ENCODE data around the gene PKDCC. TPM values are rescaled to one million over a fixed set of nuclear protein-coding genes. Genes with fewer than 3 reads are reported as not detected.
"Not testable (repeated sequence)": the region's sequence is repeated elsewhere in the genome, so short reads cannot be mapped to it uniquely, and the experiment has no call there.

PKDCC gene
- total and polyA plus RNA-seq, 2 donors, result 25.1 to 77.8 TPM

- Histone ChIP-seq H3K27me3 (ENCODE audit: control insufficient read depth in 2 of 2, insufficient read depth in 1 of 2, low read length in 1 of 2) (peaks cover 0 to 25% of the 10 kb centered on the region in 2 donors), H3K4me3 (ENCODE audit: low read length in 2 of 2) (no peak overlapping the region), H3K27ac (ENCODE audit: low read depth in 1 of 2, low read length in 1 of 2) (no peak overlapping the region), H3K36me3 (ENCODE audit: control insufficient read depth in 2 of 2, insufficient read depth in 2 of 2, low read length in 1 of 2) (peaks cover 0 to 2% of the 10 kb centered on the region in 2 donors), H3K4me1 (ENCODE audit: control insufficient read depth in 2 of 2, insufficient read depth in 2 of 2, low read length in 2 of 2) (peaks cover 0 to 2% of the 10 kb centered on the region in 2 donors), H3K9me3 (ENCODE audit: control insufficient read depth in 2 of 2, insufficient read depth in 1 of 2, low read length in 1 of 2) (no peaks in the 10 kb centered on the region)
- no peak for DNase-seq (ENCODE audit: low read depth in 6 of 9, low spot score in 9 of 9)
- WGBS, result 95% methylated on average over 13 of the region's 13 CpGs
These were observed 11.6 kb downstream of the PKDCC start for GRCh38 chr2:42059261-42059898.

GRCh38 chr2:42060028-42060427 lies 12.2 kb downstream of the PKDCC start:
- peaks cover 0 to 2% of the 10 kb centered on the region in 2 donors for H3K36me3 ChIP-seq (ENCODE audit: control insufficient read depth in 2 of 2, insufficient read depth in 2 of 2, low read length in 1 of 2)
- WGBS, result 77% methylated on average over 8 of the region's 8 CpGs
- H3K27ac ChIP-seq (ENCODE audit: low read depth in 1 of 2, low read length in 1 of 2), result no peak overlapping the region
- no peaks in the 10 kb centered on the region for H3K9me3 ChIP-seq (ENCODE audit: control insufficient read depth in 2 of 2, insufficient read depth in 1 of 2, low read length in 1 of 2)
- peaks cover 0 to 24% of the 10 kb centered on the region in 2 donors for H3K27me3 ChIP-seq (ENCODE audit: control insufficient read depth in 2 of 2, insufficient read depth in 1 of 2, low read length in 1 of 2)
- no peak overlapping the region for H3K4me3 ChIP-seq (ENCODE audit: low read length in 2 of 2)
- DNase-seq (ENCODE audit: low read depth in 6 of 9, low spot score in 9 of 9), result no peak
- H3K4me1 ChIP-seq (ENCODE audit: control insufficient read depth in 2 of 2, insufficient read depth in 2 of 2, low read length in 2 of 2), result peaks cover 0 to 2% of the 10 kb centered on the region in 2 donors

- H3K4me3 ChIP-seq (ENCODE audit: low read length in 2 of 2), result no peak overlapping the region
- peaks cover 0 to 20% of the 10 kb centered on the region in 2 donors for H3K27me3 ChIP-seq (ENCODE audit: control insufficient read depth in 2 of 2, insufficient read depth in 1 of 2, low read length in 1 of 2)
- H3K4me1 ChIP-seq (ENCODE audit: control insufficient read depth in 2 of 2, insufficient read depth in 2 of 2, low read length in 2 of 2), result peaks cover 0 to 2% of the 10 kb centered on the region in 2 donors
- no peak overlapping the region for H3K27ac ChIP-seq (ENCODE audit: low read depth in 1 of 2, low read length in 1 of 2)
- WGBS, result 80% methylated on average over 14 of the region's 14 CpGs
- no peaks in the 10 kb centered on the region for H3K9me3 ChIP-seq (ENCODE audit: control insufficient read depth in 2 of 2, insufficient read depth in 1 of 2, low read length in 1 of 2)
- DNase-seq (ENCODE audit: low read depth in 6 of 9, low spot score in 9 of 9), result no peak
- H3K36me3 ChIP-seq (ENCODE audit: control insufficient read depth in 2 of 2, insufficient read depth in 2 of 2, low read length in 1 of 2), result peaks cover 0 to 2% of the 10 kb centered on the region in 2 donors
These were observed 13.1 kb downstream of the PKDCC start for GRCh38 chr2:42060718-42061619.

- Histone ChIP-seq H3K4me3 (ENCODE audit: low read length in 2 of 2) (no peak overlapping the region), H3K27me3 (ENCODE audit: control insufficient read depth in 2 of 2, insufficient read depth in 1 of 2, low read length in 1 of 2) (peaks cover 0 to 17% of the 10 kb centered on the region in 2 donors), H3K27ac (ENCODE audit: low read depth in 1 of 2, low read length in 1 of 2) (no peak overlapping the region), H3K9me3 (ENCODE audit: control insufficient read depth in 2 of 2, insufficient read depth in 1 of 2, low read length in 1 of 2) (no peaks in the 10 kb centered on the region), H3K36me3 (ENCODE audit: control insufficient read depth in 2 of 2, insufficient read depth in 2 of 2, low read length in 1 of 2) (peaks cover 0 to 2% of the 10 kb centered on the region in 2 donors), H3K4me1 (ENCODE audit: control insufficient read depth in 2 of 2, insufficient read depth in 2 of 2, low read length in 2 of 2) (peaks cover 0 to 2% of the 10 kb centered on the region in 2 donors)
- no peak for DNase-seq (ENCODE audit: low read depth in 6 of 9, low spot score in 9 of 9)
- 91% methylated on average over 1 of the region's 1 CpG for WGBS
These were observed 14.0 kb downstream of the PKDCC start for GRCh38 chr2:42061839-42062238.

- no peak overlapping the region for H3K4me3 ChIP-seq (ENCODE audit: low read length in 2 of 2)
- H3K27ac ChIP-seq (ENCODE audit: low read depth in 1 of 2, low read length in 1 of 2), result no peak overlapping the region
- H3K4me1 ChIP-seq (ENCODE audit: control insufficient read depth in 2 of 2, insufficient read depth in 2 of 2, low read length in 2 of 2), result peaks cover 0 to 2% of the 10 kb centered on the region in 2 donors
- 93% methylated on average over 5 of the region's 5 CpGs for WGBS
- H3K36me3 ChIP-seq (ENCODE audit: control insufficient read depth in 2 of 2, insufficient read depth in 2 of 2, low read length in 1 of 2), result peaks cover 0 to 2% of the 10 kb centered on the region in 2 donors
- H3K27me3 ChIP-seq (ENCODE audit: control insufficient read depth in 2 of 2, insufficient read depth in 1 of 2, low read length in 1 of 2), result peaks cover 0 to 12% of the 10 kb centered on the region in 2 donors
- no peak for DNase-seq (ENCODE audit: low read depth in 6 of 9, low spot score in 9 of 9)
- H3K9me3 ChIP-seq (ENCODE audit: control insufficient read depth in 2 of 2, insufficient read depth in 1 of 2, low read length in 1 of 2), result no peaks in the 10 kb centered on the region
These were observed 15.8 kb downstream of the PKDCC start for GRCh38 chr2:42063431-42064171.

GRCh38 chr2:42064417-42064942 lies 16.7 kb downstream of the PKDCC start:
- WGBS, result 96% methylated on average over 8 of the region's 8 CpGs
- Histone ChIP-seq H3K27ac (ENCODE audit: low read depth in 1 of 2, low read length in 1 of 2) (no peak overlapping the region), H3K9me3 (ENCODE audit: control insufficient read depth in 2 of 2, insufficient read depth in 1 of 2, low read length in 1 of 2) (no peaks in the 10 kb centered on the region), H3K36me3 (ENCODE audit: control insufficient read depth in 2 of 2, insufficient read depth in 2 of 2, low read length in 1 of 2) (no peaks in the 10 kb centered on the region), H3K4me3 (ENCODE audit: low read length in 2 of 2) (no peak overlapping the region), H3K4me1 (ENCODE audit: control insufficient read depth in 2 of 2, insufficient read depth in 2 of 2, low read length in 2 of 2) (peaks cover 0 to 2% of the 10 kb centered on the region in 2 donors), H3K27me3 (ENCODE audit: control insufficient read depth in 2 of 2, insufficient read depth in 1 of 2, low read length in 1 of 2) (peaks cover 0 to 12% of the 10 kb centered on the region in 2 donors)
- DNase-seq (ENCODE audit: low read depth in 6 of 9, low spot score in 9 of 9), result no peak

- not testable (repeated sequence) for H3K4me3 ChIP-seq (ENCODE audit: low read length in 2 of 2); DNase-seq (ENCODE audit: low read depth in 6 of 9, low spot score in 9 of 9); H3K4me1 ChIP-seq (ENCODE audit: control insufficient read depth in 2 of 2, insufficient read depth in 2 of 2, low read length in 2 of 2); H3K27ac ChIP-seq (ENCODE audit: low read depth in 1 of 2, low read length in 1 of 2); H3K36me3 ChIP-seq (ENCODE audit: control insufficient read depth in 2 of 2, insufficient read depth in 2 of 2, low read length in 1 of 2); H3K27me3 ChIP-seq (ENCODE audit: control insufficient read depth in 2 of 2, insufficient read depth in 1 of 2, low read length in 1 of 2); H3K9me3 ChIP-seq (ENCODE audit: control insufficient read depth in 2 of 2, insufficient read depth in 1 of 2, low read length in 1 of 2)
- 96% methylated on average over 5 of the region's 5 CpGs for WGBS
These were observed 17.9 kb downstream of the PKDCC start for GRCh38 chr2:42065753-42066152.

GRCh38 chr2:42067001-42067400 lies 19.2 kb downstream of the PKDCC start:
- not testable (repeated sequence) for H3K27me3 ChIP-seq (ENCODE audit: control insufficient read depth in 2 of 2, insufficient read depth in 1 of 2, low read length in 1 of 2); H3K9me3 ChIP-seq (ENCODE audit: control insufficient read depth in 2 of 2, insufficient read depth in 1 of 2, low read length in 1 of 2); DNase-seq (ENCODE audit: low read depth in 6 of 9, low spot score in 9 of 9); H3K36me3 ChIP-seq (ENCODE audit: control insufficient read depth in 2 of 2, insufficient read depth in 2 of 2, low read length in 1 of 2); H3K4me1 ChIP-seq (ENCODE audit: control insufficient read depth in 2 of 2, insufficient read depth in 2 of 2, low read length in 2 of 2); H3K27ac ChIP-seq (ENCODE audit: low read depth in 1 of 2, low read length in 1 of 2); H3K4me3 ChIP-seq (ENCODE audit: low read length in 2 of 2)
- WGBS, result 97% methylated on average over 9 of the region's 9 CpGs

Measured in thymus (tissue), 11 donors.